DMS 273 (cell line): ENCODE measurements around the gene SNUPN.
"Not testable (repeated sequence)": the region's sequence is repeated elsewhere in the genome, so short reads cannot be mapped to it uniquely, and the experiment has no call there.

Experiments
- DNase-seq: peaks from one replicate; lab custom pipeline; 2025; ENCODE audit not compliant: unreplicated experiment; lab: John Stamatoyannopoulos, UW

The SNUPN gene

DNA sequence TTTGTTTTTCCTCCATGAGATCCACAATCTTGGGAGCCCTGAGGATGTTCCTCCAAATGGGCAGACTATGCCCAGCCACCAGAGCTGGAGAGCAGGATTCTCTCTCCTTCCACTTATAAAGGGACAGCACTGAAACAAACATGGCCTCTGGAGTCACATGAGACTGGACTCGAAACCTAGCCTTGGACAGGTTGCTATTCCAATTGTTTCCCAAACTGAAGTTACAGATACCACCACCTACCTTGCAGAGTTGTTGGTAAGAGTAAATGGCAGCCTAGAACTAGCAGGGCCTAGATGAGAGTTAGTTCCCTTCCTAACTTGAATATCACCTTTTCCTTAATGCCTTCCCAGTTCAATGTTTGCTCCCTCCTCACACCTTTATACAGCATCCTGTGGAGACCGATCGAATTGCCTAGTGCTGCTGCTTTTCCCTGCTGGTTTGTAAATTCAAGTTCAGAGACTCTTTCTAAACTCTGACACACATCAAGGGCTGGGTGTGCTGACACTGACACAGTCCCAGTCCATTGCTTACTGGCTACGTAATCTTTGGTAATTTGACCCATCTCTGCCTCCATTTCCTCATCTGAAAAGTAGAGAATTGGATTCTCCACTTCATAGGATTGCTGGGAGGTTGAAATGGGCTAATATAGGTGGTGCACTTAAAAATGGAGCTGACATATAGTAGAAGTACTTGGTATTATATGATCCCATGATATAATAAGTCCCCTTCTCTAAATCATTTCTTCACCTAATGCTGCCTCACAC, 11.9 kb upstream of the SNUPN start:
- no peak for DNase-seq

DNA sequence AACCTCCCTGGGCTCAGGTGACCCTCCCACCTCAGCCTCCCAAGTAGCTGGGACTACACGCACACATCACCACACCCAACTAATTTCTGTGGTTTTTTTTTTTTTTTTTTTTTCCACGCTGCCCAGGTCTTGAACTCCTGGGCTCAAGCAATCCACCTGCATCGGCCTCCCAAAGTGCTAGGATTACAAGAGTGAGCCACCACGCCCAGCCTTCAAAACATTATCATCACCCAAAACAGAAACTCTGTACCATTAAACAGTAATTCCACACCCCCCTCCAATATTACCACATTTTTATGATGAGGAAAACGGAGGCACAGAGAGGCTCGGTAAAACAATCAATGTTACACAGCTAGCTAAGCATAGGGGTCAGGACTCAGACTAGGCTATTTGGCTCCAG, 10.5 kb upstream of the SNUPN start:
- no peak for DNase-seq

DNA sequence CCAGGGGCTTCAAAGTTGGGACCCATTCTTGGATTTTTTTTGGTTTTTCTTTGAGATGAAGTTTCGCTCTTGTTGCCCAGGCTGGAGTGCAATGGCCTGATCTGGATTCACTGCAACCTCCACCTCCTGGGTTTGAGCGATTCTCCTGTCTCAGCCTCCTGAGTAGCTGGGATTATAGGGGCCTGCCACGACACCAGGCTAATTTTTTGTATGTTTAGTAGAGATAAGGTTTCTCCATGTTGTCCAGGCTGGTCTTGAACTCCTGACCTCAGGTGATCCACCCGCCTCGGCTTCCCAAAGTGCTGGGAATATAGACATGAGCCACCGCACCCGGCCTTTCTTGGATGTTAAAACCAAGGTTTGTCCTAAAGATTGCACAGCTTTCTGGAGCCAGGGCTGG, 8.4 kb upstream of the SNUPN start:
- DNase-seq, result not testable (repeated sequence)

DNA sequence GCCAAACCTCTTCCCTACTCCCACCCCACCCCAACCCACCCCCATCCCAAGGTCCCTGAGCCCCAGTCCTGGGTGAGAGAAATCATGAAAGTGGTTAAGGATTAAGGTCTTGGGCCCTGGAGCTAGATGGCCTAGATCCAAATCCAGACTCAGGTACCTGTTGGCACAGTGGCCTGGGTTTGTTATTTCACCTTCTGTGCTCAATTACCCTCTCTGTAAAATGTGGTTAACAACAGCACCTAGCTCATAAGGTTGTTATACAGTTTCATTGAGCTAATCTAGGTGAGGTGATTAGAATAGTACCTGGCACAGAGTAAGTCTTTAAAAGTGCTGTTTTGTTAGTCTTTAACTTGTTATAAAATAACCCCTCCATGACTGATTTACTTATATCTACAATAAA, 6.4 kb upstream of the SNUPN start:
- no peak for DNase-seq

DNA sequence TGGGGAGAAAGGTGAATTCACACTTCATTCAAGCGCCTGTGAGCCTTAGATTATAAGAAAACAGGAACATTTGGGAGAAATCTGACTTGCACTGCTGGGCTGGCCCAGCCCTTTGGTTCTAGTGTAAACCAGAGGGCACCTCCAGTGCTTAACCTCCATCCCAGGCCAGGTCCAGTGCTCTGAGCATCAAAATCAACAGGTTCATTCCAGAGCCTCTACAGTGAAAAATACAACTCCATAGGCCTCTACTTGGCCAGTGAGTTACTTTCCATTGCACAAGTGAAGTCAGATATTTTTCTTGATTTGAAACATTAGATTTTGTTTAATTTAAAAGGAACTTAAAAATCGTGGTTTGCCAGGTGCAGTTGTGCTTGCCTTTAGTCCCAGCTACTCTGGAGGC, 3.0 kb downstream of the SNUPN start:
- no peak for DNase-seq

DNA sequence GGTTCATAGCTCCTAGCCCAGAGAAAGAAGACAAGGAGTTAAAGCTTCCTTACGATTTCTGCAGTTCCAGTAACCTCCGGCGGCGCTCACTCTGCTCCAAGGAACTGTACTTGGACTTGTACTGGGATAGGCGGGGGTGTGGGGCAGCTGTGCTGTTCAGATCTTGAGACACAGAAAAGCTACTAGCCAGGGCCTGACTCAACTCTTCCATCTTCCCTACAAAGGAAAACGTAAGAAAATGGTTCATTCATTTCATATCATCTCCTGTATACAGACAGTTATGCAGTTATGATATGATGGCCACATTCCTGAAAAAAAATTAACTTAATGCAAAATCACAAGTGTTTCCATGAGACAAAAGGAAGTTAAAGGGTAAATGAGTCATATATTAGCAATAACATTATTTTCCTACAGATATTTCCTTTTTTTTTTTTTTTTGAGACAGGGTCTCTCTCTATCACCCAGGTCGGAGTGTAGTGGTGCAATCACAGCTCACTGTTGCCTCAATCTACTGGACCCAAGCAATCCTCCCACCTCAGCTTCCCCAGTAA, 4.6 kb downstream of the SNUPN start:
- no peak for DNase-seq

DNA sequence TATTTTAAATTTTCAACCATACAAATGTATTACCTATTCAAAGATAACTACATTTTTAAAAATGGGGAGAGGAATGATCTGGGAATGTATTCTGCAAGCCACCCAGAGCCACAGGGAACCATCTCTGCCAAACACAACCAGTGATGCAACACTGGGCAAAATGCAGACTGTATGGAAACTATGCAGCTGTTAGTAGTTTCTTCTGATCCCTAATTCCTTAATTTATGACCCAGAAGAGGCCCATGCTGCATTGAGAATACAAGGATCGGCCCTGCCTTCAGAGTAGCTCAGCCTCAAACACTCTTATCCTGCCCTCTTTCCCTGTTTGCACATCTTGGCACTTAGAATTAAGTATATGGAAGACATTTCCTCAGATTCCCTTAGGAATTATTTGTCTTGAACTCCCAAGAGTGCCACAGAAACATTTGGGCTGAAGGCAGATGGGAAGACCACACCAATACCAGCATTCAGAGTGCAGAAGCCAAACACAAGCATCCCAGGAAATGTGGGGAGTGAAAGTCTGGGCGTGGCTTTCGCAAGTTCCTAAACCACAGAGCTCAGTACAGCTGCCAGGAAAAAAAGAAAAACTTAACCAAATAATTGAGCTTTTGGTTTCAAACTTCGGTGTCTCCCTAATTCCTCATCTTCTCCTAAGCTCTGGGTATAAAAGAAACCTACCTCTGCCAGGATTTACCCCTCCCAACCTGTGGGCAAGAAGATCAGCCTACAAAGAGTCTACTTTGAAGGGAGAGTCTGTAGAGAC, 5.3 kb downstream of the SNUPN start:
- DNase-seq, result no peak

DNA sequence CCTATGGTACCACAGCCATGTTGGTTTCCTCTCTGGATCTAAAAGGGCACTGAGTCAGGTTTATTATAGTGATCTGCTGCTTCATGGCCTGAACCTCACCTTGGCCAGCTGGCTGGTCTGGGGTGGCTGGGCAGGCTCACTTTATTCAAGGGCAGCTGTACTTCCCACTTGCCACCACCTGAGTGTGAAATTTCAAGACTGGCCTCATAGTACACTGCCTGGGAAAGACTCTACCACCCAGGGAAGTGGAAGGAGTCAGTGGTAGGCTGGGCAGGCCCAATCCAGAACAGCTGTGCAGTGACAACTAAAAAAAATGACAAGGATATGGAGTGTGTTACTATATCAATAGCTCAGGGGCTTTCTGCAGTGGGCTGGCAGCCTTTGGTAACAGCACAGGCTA, 8.8 kb downstream of the SNUPN start:
- no peak for DNase-seq

DNA sequence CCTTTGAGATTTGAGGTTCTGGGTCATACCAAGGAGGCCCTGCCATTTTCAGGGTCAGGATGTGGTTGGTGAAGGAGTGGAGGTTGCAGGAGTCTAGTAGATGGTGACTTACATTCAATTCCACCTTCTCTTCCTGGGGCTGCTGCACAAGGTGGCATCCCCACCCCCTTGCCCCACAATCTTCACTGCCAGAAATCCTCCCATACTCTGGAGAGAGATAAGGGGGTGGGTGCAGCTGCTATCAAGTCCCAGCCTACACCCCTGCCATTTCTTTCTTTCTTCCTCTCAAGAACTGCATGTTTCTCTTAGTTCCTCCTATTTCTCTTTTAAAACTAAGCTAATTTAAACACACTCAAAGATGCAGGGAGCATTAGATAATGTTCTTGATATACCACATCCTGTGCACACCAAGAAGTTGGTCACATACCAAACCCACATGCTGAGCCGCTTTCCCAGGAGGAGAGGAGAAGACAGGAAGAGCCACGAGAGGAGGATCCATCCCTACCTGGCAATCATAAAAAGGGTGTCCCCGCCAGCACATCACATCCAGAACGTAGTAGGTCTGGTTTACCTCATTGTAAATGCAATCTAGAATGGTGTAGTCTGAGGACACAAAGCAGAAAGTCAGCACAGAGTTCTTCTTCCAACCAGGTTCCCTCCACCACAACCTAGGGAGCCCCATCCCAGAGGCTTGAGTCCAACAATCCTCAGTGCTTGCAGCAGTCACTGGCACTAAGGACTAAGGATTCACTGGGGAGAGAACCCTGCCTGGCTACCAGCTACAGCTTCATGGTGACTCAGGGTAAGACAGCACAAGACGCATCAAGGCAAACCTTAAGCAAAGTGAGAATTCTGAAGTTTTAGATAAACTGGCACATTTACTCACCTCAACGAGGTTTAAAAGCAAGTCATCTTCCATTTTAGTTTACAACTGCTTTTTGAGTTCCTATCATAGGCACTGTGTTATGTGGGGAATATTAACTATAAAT, 18.5 kb downstream of the SNUPN start:
- no peak for DNase-seq

DNA sequence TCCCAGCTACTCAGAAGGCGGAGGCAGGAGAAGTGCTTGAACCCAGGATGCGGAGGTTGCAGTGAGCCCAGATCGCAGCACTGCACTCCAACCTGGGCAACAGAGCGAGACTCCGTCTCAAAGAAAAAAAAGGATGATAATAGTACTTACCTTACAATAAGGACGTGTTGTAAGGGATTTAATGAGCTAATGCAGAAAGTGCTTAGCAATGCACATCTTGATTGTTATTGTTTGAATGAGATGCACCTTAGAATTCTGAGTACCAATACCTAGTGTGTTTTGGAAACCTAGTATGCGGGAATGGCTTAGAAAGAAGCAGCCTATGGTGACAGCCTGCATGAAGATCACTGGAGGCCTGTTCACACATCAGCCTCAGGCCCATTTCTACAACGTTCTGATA, 19.5 kb downstream of the SNUPN start:
- no peak for DNase-seq

DNA sequence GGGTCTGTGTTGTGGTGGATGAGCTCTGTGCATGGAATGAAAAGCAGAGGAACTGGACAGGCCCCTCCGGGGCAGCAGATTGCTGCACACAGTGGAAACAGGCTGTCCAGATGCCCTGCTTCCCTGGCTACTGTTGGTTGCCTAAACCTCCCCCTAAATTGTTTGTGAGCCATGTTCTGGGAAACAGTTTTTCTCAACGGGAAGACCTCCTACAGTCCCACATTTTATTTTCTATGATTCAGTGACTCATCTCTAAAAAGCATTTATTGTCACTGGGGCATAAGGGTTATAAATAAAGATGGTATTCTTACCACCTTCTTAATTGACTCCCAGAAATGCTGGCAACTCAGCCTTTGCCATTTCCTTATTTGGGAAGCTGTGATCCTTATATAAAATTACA, 26.1 kb downstream of the SNUPN start:
- no peak for DNase-seq

DNA sequence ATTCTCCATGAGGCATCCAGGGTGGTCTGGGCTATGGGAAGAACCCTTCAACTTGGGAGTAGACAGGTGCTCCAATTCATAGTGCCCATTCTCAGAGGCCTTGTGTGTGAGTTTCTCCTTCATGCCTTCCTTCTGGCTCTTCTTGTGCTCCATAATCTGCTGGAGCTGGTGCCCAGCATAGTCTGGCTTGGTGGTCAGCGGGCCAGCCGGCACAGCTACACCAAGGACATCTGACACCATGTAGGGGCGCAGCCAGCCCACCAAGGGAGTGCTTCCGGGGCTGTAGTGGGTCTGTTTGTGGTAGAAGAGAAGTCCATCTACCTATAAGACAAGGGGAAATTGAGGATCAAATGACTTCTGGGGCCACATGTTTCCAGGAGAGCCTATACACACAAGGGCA, 27.2 kb downstream of the SNUPN start:
- DNase-seq, result no peak

DNA sequence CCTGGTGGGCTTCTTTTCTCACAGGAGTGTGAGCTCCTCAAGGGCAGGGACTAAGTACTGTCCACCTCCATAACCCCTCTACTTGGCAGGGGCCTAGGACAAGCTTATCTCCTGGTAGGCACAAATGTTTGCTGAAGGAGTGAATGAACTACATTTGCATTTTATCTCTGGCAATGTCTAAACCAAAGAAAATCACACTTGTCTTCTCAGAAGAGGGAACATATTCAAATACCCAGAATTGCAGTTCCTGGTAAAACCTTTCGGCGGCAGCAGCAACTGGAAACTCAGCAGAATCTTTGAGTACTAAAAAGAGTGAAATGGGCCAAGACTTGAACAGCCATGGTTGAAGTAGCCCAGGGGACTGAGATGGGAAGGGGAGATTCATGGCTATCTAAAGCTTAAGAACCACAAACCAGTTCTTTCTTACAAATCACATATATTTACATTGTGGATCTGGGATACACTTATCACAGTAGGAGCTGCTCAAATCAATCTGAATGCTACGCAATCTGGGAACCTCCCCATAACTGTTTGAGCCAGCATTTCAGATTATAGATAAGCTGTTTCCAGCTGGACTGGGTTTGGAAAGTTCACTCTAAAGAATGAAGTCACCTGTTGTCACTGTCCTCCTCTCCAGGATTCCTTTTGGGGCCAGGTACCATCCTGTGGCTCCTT, 27.7 kb downstream of the SNUPN start:
- DNase-seq, result peak; percentile 19

DNA sequence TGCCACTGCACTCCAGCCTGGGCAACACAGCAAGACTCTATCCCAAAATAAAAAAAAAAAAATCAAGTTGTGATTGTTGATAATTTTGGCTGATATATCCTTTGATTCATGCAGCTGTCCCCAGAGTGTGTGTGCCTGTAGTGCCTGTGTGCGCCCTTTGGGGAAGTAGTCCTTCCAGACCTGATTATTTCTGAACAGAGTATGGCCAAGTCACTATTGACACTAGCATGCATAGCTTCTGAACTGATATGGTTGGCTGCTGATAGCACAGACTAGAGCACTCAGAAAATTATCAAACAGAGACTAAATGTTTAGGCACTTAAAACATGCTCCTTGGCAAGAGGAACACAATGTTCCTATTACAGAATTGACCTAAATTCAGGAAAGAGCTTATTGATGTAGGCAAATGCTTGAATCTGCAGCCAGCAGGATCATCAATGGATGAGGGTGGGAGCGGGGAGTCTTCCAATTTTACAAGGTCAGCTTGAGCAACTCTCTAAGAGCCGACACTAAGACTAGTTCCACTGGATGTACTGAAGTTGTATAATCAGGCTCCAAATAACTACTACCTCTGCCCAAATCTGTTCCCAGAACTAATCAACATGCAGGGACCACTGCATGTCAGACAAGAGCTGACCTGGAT, 28.7 kb downstream of the SNUPN start:
- no peak for DNase-seq

DNA sequence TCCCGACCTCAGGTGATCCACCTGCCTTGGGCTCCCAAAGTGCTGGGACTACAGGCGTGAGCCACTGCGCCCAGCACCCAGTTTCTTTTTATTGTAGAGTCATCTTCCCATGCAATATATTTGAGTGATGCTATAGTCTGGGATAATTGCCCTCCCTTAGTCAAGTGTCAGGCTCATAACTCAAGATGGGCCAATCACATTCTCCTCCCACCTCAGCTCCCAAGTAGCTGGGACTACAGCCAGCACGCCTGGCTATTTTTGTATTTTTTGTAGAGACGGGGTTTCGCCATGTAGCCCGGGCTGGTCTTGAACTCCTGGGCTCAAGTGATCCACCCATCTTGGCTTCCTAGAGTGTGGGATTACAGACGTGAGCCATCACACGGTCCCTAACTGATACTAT, 31.2 kb downstream of the SNUPN start:
- DNase-seq, result no peak

DNA sequence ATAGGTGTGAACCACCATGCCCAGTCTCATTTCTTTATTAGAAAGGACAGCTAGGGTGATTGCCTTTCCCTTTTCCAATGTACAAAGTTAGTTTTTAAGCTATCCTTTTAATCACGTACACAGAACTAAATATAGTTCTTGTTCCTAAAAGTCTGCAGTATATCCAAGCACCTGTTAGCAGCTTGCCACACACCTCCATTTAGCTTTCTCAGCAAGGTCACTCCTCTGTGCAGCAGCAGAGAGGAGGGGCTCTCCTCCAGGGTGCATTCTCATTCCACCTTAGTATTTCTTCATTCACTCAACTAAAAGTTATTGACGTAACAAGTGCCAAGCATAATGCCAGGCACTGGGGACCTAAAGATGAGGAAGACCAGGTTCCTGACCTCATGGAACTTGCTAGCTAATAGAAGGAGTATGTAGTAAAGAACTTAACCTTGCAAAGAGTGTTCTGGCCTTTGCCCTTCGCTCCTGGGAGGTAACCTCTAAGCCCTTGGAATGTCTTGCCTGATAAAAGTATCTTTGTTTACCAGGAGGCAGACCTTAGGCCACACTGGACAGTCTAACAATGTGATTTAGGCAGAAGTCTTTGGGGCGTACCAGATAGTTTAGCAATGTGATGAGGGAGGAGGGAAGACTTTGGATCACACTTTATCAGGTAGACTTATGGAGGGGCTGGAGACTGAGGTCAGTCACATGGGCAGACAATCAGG, 33.7 kb downstream of the SNUPN start:
- DNase-seq, result no peak

DNA sequence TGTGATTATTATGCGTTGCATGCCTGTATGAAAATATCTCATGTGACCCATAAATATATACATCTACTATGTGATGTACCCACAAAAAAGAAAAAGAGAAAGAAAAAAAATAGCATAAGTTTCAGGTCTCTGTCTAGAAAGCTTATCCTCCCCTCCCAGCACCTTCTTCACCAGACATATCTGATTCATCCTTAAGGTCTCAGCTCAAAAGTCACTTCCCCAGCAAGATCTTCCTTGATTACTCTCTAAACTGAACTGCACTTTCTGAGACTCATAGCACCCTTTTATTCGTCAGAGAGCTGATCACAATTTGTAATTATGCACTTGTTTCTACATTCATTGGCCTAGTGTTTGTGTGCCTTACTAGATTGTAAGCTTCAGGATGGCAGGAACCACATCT, 35.3 kb downstream of the SNUPN start:
- no peak for DNase-seq

DNA sequence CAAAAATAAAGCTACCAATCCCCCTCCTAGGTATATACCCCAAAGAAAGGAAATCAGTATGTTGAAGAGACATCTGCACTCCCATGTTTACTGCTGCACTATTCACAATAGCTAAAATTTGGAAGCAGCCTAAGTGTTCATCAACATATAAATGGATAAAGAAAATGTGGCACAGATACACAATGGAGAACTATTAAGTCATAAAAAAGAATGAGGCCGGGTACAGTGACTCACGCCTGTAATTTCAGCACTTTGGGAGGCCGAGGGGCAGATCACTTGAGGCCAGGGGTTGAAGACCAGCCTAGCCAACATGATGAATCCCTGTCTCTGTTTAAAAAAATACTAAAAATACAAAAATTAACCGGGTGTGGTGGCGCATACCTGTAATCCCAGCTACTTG, 36.5 kb downstream of the SNUPN start:
- DNase-seq, result no peak

DNA sequence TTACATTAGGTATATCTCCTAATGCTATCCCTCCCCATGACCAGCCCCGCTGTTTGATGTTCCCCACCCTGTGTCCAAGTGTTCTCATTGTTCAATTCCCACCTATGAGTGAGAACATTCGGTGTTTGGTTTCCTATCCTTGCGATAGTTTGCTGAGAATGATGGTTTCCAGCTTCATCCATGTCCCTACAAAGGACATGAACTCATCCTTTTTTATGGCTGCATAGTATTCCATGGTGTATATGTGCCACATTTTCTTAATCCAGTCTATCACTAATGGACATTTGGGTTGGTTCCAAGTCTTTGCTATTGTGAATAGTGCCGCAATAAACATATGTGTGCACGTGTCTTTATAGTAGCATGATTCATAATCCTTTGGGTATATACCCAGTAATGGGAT, 39.1 kb downstream of the SNUPN start:
- not testable (repeated sequence) for DNase-seq

DNA sequence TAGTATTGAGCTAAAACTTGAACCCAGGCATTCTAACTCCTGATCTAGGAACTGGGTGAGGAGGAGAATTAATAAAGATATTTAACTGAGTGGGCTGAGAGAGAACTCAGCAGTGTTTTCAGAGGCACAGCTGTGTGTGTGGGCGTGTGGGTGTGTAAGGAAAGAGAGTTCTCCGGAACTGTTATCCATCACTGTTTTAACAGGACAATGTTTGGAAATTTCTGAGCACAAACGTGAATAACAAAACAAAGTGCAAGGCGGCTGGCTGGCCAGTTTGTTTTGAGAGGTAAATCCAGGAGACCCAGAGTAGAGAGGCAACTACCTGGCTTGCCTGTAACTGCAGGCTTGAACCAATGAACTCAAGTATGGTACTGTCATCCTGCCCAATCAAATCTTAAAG, 41.4 kb downstream of the SNUPN start:
- peak; percentile 3 for DNase-seq
